ENCODE measurements around the gene LRRC40.

- TF ChIP-seq POLR2A (IDR thresholded peaks at IDR 0.05; ENCODE audit: low read length) = no peak
- TF ChIP-seq GATA1 (IDR thresholded peaks at IDR 0.05; ENCODE audit: low read depth, low read length) = no peak
Observed at GRCh38 chr1:70210820-70211219, 5.4 kb upstream of the LRRC40 start.

All from erythroblast (primary cell).